Measurements from ENCODE around the gene RSF1. TPM values are rescaled to one million over a fixed set of nuclear protein-coding genes. Genes with fewer than 3 reads are reported as not detected.
A peak's percentile ranks its signal among the peaks of the same experiment; 100 is the strongest.

The RSF1 gene
- total and polyA plus RNA-seq, 2 experiments from 2014 or later: 68.9 to 81.7 TPM

GRCh38 chr11:77661670-77662069 lies 158.9 kb downstream of the RSF1 start:
- Histone ChIP-seq H3K4me3 (no peak overlapping the region), H3K27ac (no peak overlapping the region), H3K27me3 (no peaks in the 10 kb centered on the region), H3K4me1 (ENCODE audit: low read depth) (no peaks in the 10 kb centered on the region), H3K9me3 (ENCODE audit: low read depth) (no peaks in the 10 kb centered on the region), H3K36me3 (peaks cover 14% of the 10 kb centered on the region)
- TF ChIP-seq CTCF (IDR thresholded peaks at IDR 0.05; ENCODE audit: low read depth, low read length): no peak
- DNase-seq (ENCODE audit: low read depth in 1 of 2, low spot score in 1 of 2): no peak

- Histone ChIP-seq H3K27ac (no peak overlapping the region), H3K4me1 (ENCODE audit: low read depth) (no peaks in the 10 kb centered on the region), H3K27me3 (no peaks in the 10 kb centered on the region), H3K4me3 (no peak overlapping the region), H3K36me3 (peaks cover 8% of the 10 kb centered on the region), H3K9me3 (ENCODE audit: low read depth) (no peaks in the 10 kb centered on the region)
- no peak for DNase-seq (ENCODE audit: low read depth in 1 of 2, low spot score in 1 of 2)
- TF ChIP-seq CTCF (IDR thresholded peaks at IDR 0.05; ENCODE audit: low read depth, low read length): no peak
Observed at GRCh38 chr11:77660947-77661346, 159.6 kb downstream of the RSF1 start.

GRCh38 chr11:77658213-77659013 lies 162.1 kb downstream of the RSF1 start:
- no peaks in the 10 kb centered on the region for H3K9me3 ChIP-seq (ENCODE audit: low read depth)
- no peaks in the 10 kb centered on the region for H3K36me3 ChIP-seq
- peak in 1 of 2 donors; percentile 53 for DNase-seq (ENCODE audit: low read depth in 1 of 2, low spot score in 1 of 2)
- TF ChIP-seq CTCF (IDR thresholded peaks at IDR 0.05; ENCODE audit: low read depth, low read length): no peak
- H3K4me1 ChIP-seq (ENCODE audit: low read depth): no peaks in the 10 kb centered on the region
- no peaks in the 10 kb centered on the region for H3K27me3 ChIP-seq
- H3K27ac ChIP-seq: no peak overlapping the region
- H3K4me3 ChIP-seq: no peak overlapping the region

GRCh38 chr11:77656362-77656761 lies 164.2 kb downstream of the RSF1 start:
- Histone ChIP-seq H3K27ac (no peak overlapping the region), H3K36me3 (no peaks in the 10 kb centered on the region), H3K27me3 (no peaks in the 10 kb centered on the region), H3K4me1 (ENCODE audit: low read depth) (no peaks in the 10 kb centered on the region), H3K4me3 (no peak overlapping the region), H3K9me3 (ENCODE audit: low read depth) (no peaks in the 10 kb centered on the region)
- no peak for DNase-seq (ENCODE audit: low read depth in 1 of 2, low spot score in 1 of 2)
- TF ChIP-seq CTCF (IDR thresholded peaks at IDR 0.05; ENCODE audit: low read depth, low read length): no peak

GRCh38 chr11:77654770-77655434 lies 165.6 kb downstream of the RSF1 start:
- no peak for TF ChIP-seq CTCF (IDR thresholded peaks at IDR 0.05; ENCODE audit: low read depth, low read length)
- Histone ChIP-seq H3K4me3 (no peak overlapping the region), H3K27ac (no peak overlapping the region), H3K27me3 (no peaks in the 10 kb centered on the region), H3K36me3 (no peaks in the 10 kb centered on the region), H3K4me1 (ENCODE audit: low read depth) (no peaks in the 10 kb centered on the region), H3K9me3 (ENCODE audit: low read depth) (no peaks in the 10 kb centered on the region)
- DNase-seq (ENCODE audit: low read depth in 1 of 2, low spot score in 1 of 2): no peak

All from cardiac muscle cell (in vitro differentiated cells and primary cell).